GM23248 (cell line): Measurements from ENCODE around the gene LMOD3.

ENCODE experiments used
- EZH2 ChIP-seq: fragments of 200-600 bp; sonication (generic); IDR thresholded peaks from 2 replicates; pipeline ENCODE4 v1.6.1; 2018; ENCODE audit warnings: antibody characterized with exemption, mild to moderate bottlenecking; ENCODE audit not compliant: insufficient read depth, poor library complexity, severe bottlenecking
- EZH2phosphoT487 ChIP-seq: fragments of 200-600 bp; sonication (generic); IDR thresholded peaks from 2 replicates; pipeline ENCODE4 v1.6.1; 2018; ENCODE audit warnings: antibody characterized with exemption, moderate library complexity, mild to moderate bottlenecking, low read depth; ENCODE audit not compliant: insufficient read depth

- TF ChIP-seq EZH2phosphoT487 = no peak
- TF ChIP-seq EZH2 = no peak
These were observed 2.7 kb downstream of the LMOD3 start for GRCh38 chr3:69119681-69120080.
